Activated naive CD4-positive, alpha-beta T cell (primary cell): Measurements from ENCODE around the gene ZNF385D.
"Not testable (repeated sequence)": the region's sequence is repeated elsewhere in the genome, so short reads cannot be mapped to it uniquely, and the experiment has no call there.

Source experiments
- DNase-seq, 4 experiments: peaks; one replicate each; lab custom pipeline; 2025; lab: John Stamatoyannopoulos, UW

Gene ZNF385D

GRCh38 chr3:21387142-21387826 lies 363.7 kb downstream of the ZNF385D start:
- not testable (repeated sequence) for DNase-seq

DNA sequence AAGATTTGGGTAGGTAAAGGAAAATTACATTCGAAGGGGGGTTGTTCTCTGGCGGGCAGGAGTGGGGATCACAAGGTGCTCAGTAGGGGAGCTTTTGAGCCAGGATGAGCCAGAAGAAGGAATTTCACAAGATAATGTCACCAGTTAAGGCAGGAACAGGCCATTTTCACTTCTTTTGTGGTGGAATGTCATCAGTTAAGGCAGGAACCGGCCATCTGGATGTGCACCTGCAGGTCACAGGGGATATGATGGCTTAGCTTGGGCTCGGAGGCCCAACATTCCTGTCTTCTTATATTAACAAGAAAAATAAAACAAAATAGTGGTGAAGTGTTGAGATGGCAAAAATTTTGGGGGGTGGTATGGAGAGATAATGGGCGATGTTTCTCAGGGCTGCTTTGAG lies 373.0 kb downstream of the ZNF385D start:
- DNase-seq, result not testable (repeated sequence)

- DNase-seq, result no peak
Observed at GRCh38 chr3:21377071-21377769, 373.8 kb downstream of the ZNF385D start.

DNA sequence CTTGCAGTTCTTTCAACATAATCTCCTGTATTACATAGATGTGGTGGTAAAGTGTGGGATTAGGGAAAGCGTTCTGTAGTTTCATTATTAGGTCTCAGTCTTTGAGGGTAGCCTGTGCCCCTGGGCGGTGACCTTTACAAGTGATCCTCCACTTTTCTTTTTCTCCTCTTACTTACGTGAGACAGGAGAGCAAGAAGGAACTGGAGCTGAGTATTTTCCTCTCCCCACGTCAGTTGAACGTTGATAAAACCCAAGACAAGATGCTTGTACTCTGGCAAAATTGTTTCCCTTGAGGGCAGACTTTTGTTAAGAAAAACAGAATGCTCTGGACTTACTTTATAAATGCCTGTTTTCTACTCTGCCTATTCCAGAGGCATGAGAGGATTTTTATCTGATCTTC lies 378.7 kb downstream of the ZNF385D start:
- no peak for DNase-seq
